GM18861 (cell line): ENCODE measurements around the gene SLC22A2.

Source experiments
- ATAC-seq: cut with Tn5 transposase; IDR thresholded peaks from one replicate; pipeline ENCODE4 v1.9.1; 2021; ENCODE audit not compliant: unreplicated experiment

The SLC22A2 gene

DNA sequence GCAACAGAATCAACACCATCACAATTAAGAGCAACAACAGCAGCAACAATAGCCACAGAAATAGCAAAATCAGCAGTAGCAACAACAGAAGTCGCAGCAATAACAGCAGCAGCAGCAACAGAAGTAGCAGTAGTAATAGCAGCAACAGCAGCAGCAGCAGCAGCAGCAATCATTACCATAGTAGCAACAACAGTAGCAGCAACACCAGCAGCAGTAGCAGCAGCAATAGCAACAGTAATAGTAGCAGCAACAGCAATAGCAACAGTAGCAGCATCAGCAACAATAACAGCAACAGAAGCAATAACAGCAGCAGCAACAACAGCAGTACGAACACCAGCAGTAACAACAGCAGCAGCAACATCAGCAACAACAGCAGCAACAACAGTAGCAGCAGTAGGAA, 39.8 kb downstream of the SLC22A2 start:
- no peak for ATAC-seq

DNA sequence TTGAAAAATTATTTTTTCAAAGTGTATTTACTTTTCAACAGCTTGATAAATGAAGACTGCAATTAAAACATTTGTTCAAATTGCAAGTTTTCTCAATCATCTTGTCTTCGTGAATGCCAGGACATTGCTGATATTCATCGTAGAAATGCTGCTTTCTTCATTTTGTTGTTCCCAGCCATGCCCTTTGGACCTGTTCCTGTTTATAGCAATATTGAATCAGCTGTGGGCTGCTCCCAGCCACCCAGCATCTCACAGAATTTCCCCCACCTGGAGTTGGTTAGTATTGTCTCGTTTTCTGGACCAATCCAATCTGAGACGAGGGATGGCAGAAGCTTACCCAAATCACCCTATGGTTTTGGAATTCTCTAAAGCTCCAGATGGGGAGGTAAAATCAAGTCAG, 40.8 kb downstream of the SLC22A2 start:
- ATAC-seq, result no peak

DNA sequence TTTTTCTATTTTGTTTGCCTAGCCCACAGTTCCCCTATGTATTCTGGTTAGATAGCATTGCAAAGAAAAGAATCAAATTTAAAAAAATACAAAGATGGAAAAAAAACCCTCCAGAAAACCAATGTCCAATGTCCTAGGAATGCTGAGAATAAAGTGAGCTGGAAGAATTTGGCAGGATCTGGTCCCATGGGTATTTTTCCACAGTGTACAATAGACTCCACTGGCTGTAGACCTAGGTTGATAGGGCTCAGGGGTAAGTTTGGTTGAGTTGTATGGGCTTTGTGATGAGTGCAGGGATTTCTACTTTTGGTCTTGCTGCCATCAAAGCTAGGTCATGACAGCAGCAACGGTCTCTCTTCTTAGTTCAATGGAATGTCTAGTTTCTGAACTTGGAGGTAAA, 41.5 kb downstream of the SLC22A2 start:
- no peak for ATAC-seq

DNA sequence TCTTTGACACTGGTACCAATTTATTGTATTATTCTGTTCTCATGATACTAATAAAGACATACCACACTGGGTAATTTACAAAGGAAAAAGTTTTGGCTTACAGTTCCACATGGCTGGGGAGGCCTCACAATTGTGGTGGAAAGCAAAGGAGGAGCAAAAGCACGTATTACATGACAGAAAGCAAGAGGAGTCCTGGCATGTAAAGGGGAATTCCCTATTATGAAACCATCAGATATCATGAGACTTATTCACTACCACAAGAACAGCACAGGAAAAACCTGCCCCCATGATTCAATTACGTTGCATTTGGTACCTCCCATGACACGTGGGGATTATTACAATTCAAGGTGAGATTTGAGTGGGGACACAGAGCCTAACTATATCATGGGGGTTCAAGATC, 43.4 kb downstream of the SLC22A2 start:
- no peak for ATAC-seq

DNA sequence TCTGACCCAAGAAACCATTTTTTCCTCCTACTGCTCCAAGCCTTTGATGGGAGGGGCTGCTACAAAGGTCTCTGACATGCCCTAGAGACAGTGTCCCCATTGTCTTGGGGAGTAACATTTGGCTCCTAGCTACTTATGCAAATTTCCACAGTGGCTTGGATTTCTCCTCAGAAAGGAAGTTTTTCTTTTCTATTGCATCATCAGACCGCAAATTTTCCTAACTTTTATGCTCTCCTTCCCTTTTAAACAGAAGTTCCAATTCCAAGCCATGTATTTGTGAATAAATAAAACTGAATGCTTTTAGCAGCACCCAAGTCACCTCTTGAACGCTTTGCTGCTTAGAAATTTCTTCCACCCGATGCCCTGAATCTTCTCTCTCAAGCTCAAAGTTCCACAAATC, 51.0 kb downstream of the SLC22A2 start:
- no peak for ATAC-seq

DNA sequence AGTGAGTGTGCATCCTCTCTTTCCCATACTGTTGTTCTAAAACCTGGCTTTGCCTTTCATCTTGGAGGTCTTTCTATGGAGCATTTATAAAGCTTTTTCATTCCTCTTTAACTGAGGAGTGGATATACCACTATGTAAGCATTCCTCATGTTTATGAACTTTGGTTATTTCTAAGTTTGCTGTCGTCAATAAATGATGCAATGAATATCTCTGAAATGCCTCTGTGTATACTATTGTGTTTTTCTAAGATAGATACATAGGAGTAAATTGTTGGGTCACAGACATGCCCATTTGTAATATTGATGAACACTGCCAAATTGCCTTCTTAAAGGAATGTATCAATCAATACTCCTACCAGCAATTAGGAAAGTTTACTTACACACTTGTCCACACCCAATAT, 53.9 kb downstream of the SLC22A2 start:
- no peak for ATAC-seq

DNA sequence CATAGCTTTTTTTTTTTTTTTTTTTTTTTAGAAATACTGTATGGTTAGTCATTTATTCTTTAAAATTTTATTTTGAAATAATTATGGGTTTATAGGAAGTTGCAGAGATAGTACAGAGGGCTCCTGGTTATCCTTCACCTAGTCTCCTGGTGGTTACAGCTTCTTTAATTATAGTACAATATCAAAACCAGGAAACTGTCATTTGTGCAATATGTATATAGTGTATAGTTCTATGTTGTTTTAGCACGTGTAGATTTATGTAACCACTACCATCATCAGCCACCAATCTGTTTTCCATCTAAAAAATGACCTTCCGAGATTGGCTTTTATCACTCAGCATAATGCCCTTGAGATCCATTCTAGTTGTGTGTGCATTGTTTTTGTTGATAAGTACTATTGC, 54.7 kb downstream of the SLC22A2 start:
- no peak for ATAC-seq

DNA sequence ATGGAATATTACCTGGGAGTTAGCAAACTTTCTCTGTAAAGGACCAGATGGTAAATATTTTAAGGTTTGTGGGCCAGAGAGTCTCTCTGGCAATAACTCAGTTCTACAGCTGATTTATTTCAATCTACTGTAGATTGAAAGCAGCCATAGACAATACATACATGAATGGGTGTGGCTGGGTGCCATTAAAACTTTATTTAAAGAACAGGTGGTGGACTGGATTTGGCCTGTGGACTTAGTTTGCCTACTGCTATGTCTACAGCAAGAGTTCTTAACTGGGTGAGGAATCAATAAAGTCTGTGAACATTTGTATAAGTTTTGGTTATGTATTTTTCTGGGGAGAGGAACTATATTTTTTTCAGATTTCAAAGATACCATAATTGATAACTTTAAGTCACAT, 55.1 kb downstream of the SLC22A2 start:
- ATAC-seq, result no peak

DNA sequence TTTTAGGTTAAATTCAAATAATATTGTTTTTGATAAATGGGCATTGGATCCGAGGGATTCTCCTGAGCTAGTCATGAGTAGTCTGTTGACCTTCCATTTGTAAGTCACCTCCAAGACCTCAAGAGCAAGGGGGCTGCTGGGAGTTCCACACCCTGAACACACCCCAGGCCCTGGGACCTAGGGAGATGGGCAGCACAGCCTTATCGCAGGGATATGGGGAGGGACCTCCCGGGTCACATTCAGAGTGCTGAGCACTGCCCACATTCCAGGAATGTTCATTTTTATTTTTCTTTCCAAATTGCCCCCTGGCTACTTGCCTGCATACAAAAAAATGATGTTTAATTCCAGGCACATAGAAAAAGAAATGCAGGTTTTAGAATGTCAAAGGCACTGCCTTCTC, 55.5 kb downstream of the SLC22A2 start:
- no peak for ATAC-seq

DNA sequence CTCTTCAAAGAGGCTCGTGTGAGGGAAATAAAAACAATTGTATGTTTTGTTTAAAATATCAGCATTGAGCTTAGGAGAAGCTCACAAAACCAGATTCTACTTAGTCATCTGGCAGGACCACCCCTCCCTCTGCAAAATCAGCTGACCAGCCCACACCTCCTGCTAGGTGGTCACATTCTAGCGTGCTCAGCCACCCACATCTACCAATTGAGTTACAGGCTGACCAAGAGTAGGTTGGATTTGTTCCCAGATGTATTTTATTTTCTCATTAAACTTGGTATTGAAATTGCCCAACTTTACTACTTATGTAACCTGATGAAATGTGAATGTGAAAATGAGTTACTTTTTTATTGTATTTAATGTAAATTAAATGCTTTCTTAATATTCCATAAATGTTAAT, 56.2 kb downstream of the SLC22A2 start:
- no peak for ATAC-seq

DNA sequence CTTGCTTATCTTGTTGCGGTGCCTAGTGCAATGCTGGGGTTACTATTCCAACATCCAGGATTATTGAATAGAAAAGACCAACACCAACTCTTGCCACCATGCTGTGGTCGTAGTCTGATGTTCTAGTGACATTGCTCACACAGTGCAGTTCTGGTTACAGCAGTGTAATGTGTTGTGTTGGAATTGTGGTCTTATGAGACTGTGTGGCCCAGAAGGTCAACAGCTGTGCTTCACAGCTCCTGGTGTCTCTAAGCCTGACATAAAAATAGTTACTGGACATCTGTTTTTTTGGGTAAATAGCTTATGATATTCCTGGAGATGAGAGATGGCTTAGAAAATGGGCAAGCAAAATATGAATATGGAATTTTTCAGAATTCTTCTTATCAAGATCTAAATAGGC, 57.6 kb downstream of the SLC22A2 start:
- no peak for ATAC-seq

DNA sequence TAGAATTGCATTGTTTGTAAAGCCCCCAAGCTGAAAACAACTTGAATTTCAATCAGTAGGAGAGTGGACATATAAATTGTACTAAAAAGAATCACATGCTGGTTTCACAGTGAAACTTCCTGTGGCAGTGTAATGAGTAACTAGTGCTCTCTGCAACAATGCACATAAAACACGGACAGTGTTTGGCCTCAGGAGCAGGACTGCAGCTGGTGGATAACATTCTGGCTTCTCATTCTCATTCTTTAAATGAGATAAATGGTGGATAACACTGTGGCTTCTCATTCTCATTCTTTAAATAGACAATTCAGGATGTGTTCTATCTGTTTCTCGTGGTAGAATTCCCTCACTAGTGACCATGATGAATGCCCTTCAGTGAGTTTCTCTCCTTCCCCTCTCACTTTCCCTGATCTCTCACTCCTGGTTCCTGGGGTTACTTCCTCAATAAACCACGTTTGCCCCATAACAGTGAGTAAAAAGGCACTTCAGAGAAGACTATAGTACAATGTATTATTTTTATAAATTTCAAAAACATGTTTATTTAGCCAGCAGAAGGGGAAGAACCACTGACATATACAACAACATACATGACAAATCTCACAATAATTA, 59.9 kb downstream of the SLC22A2 start:
- peak; percentile 98 for ATAC-seq

DNA sequence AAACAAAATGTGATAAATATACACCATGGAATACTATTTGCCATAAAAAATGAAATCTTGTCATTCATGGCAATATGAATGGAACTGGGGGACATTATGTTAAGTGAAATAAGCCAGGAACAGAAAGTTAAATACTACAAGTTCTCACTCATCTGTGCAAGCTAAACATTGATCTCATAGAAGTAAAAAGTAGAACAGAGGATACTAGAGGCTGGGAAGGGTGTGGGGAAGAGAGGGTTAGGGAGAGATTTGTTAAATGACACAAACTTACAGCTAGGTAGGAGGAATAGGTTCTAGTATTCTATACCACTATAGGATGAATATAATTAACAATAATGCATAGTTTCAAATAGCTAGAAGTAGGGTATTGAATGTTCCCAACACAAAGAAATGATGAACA, 61.0 kb downstream of the SLC22A2 start:
- ATAC-seq, result no peak

DNA sequence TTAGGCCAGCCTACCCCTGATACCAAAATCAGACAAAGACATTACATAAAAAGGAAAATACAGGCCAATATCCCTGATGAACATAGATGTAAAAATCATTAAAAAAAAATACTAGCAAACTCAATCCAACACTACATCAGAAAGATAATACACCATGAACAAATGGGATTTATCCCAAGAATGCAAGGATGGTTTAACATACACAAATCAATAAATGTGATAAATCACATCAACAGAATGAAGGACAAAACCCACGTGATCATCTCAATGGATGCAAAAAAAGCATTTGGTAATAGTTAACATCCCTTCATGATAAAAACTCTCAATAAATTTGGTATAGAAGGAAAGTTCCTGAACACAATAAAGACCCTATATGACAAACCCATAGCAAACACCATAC, 63.8 kb downstream of the SLC22A2 start:
- ATAC-seq, result no peak

DNA sequence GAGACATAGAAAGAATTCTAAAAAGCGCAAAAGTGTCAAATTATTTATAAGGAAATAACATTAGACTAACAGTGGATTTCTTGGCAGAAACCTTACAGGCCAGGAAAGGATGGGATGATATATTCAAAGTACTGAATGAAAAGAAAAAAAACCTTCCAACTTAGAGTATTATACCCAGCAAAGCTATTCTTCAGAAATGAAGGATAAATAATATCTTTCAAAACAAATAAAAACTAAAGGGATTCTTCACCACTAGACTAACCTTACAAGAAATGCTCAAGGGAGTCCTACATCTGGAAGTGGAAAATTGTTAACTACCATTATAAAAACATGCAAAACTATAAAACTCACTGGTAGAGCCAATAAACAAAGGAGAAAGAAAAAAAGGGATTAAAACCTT, 65.8 kb downstream of the SLC22A2 start:
- no peak for ATAC-seq

DNA sequence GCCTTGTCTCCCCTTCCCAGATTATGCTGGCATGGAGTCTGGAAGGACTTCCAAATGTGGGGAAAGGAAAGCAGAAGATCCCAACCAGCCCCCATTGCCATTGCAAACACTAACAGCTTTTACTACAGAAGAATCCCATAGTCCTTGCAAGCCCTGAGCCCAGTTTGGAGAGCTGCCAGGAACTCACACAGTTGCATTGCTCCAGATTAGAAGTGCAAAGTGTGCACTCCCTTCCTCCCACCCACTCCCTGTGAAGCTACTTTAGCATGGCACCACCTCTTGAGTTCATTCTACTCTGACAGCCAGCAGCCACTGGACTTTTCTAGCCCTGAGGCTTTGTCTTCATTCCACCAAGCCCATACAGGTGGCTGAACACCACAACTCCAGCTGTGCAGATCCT, 67.6 kb downstream of the SLC22A2 start:
- ATAC-seq, result no peak

DNA sequence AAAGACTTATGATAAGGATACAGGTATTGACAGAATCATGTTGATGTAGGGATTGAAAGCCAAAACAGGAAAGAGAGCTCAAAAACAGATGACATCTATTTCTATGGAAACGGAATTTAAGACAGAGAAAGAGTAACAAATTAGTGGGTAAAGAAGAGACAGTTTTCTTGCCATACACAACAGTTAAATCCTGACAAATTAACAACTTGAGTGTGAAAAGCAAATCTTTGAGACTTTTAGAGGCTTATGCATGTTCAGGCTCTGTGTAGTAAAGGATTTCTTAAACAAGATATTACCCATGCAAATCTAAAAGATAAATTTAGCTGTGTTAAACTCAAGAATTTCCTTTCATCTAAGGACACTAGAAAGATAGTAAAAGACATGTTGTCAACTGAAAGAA, 68.5 kb downstream of the SLC22A2 start:
- ATAC-seq, result no peak

DNA sequence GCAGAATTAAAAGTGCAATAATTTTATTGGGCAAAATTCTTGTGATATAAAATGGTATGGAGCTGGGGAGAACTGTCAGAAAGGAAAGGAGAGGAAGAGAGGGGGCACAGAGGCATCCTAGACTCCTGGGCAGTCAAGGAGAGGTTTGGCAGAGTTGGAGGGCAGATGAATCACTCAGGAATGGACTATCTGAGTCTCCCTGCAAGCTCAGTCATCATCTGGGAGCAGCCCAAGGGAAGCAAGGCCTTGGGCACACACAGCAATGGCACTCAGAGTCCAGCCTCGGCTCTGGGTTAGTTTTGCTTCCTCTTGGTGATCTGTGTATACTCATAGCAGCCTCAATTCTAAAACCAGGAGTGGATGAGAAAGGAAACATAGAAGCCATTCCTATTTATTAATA, 69.8 kb downstream of the SLC22A2 start:
- no peak for ATAC-seq

DNA sequence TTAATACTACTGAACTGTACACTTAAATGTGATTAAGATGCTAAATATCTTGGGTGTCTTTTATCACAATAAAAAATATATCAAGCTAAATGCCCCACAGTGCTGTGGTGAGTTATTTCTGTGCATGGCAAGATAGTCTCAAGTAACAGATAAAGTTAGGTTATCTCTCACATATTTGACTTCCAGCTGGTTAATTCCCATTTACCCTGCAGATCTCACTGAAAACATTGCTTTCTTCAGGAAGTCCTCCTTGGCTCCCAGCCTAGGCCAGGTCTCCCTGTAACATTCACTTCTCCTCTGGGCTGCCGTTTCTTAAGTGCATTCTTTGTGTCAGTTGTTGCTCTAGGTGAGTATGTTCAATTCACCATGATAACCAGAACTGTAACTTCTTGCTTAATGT, 77.9 kb downstream of the SLC22A2 start:
- no peak for ATAC-seq

DNA sequence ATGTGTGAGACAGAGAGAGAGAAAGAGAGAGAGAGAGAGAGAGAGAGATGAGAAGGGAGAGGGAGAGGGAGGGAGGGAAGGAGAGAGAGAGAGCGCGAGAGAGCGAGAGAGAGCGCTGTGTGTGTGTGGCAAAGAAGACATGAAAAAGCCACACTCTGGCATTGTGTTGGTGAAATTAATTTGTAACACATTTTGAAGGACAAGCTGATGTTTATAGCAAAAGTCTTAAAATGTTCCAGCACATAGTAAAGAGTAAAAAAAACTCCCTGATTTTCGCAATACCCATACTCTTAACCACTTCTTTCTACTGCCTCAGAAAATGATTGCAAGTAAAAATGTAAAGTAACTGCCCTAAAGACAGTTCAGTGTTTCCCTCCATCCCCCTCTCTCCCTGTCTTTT, 80.3 kb downstream of the SLC22A2 start:
- no peak for ATAC-seq

DNA sequence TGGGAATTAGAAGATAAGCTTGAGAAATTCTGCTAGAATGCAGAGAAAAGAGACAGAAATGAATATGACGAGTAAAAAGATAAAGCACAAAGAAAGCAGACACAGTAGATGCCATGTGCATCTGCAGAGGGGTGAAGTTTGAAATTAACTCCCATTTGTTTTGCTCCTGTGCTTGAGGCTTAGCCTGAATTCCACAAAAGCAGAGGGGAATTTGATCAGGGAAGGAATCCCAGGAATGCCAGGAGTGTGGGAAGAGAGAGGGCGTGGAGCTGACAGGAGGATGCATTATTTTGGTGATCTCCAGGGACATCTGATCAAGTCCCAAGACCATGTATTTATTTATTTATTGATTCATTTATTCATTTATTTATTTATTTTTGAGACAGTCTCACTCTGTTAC, 81.4 kb downstream of the SLC22A2 start:
- no peak for ATAC-seq

DNA sequence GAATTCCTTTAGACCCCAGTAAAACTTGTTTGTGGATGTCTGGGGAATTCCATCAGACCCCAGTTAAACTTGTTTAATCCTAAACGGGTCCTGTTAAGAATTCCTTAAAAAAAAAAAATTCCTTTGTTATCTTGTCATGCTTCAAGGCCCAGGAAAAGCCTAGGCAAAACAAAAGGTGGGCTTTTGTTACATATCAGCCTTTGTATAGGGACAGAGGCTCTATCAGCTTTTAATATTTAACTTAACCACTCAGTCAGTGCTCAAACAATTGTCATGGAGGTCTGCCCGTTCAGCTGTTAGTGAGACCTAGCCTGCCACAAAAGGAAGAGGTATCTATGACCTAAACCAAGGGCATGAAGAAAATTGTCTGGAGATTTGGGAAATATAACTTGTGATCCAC, 83.9 kb downstream of the SLC22A2 start:
- ATAC-seq, result no peak

DNA sequence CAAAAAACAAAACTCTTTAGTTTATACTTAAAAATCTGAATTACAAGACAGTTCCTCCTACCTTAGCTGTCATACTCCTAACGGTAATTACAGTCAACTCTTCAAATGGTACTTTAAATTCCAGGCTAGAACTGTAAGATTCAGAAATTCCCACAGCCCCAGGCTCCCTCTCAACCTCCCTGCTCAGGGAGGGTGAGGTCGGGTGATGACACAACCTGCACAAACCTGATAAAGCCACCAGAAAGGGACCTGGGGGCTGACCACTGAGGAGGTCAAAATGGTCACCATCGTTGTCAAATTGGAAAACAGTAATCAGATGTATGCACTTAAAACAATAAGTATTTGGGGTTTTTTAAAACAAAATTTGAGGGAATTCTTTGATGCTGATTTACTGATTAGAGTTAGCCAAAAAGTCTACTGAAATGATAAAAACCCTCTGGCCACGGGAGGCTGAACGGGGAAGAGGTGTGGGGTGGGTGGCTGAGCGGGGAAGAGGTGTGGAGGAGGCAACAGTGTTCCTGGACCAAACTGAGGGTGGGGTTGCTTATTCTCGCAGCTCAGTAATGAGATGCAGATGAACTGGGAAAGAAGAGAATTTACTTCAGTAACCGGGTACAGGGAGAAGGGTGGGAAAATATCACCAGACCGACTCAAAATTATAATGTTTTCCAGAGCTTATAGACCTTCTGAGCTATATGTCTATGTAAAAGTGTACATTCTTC, 84.7 kb downstream of the SLC22A2 start:
- ATAC-seq, result no peak
